ENCODE measurements around the gene FUCA2. TPM values are rescaled to one million over a fixed set of nuclear protein-coding genes. Genes with fewer than 3 reads are reported as not detected.

The FUCA2 gene
- total and polyA plus RNA-seq, 2 donors from 2014 or later, result 68.6 to 73.4 TPM

- Histone ChIP-seq H3K27ac (ENCODE audit: low read depth in 2 of 2, low read length in 2 of 2) (no peak overlapping the region), H3K9me3 (ENCODE audit: control insufficient read depth in 2 of 3, insufficient read depth in 1 of 3, low read length in 3 of 3) (no peaks in the 10 kb centered on the region), H3K36me3 (ENCODE audit: control insufficient read depth in 2 of 3, insufficient read depth in 3 of 3, low read length in 3 of 3) (peaks cover 0 to 17% (median 8%) of the 10 kb centered on the region in 3 donors), H3K27me3 (ENCODE audit: control insufficient read depth, insufficient read depth, low read length) (no peaks in the 10 kb centered on the region), H3K4me1 (ENCODE audit: control insufficient read depth in 2 of 3, insufficient read depth in 2 of 3, low read depth in 1 of 3, low read length in 3 of 3) (peaks cover 0 to 3% (median 0%) of the 10 kb centered on the region in 3 donors), H3K4me3 (ENCODE audit: low read length in 3 of 3) (no peak overlapping the region), H3K9ac (ENCODE audit: low read length in 3 of 3) (no peak overlapping the region)
- intact Hi-C loops (cut with DNase I), result no loop called here
- no peak for TF ChIP-seq CTCF (IDR thresholded peaks at IDR 0.05; ENCODE audit: borderline replicate concordance, extremely low read depth, insufficient read depth)
- FAIRE-seq, result no peak
- no peak for DNase-seq
Measured at GRCh38 chr6:143506199-143506598, 5.3 kb downstream of the FUCA2 start.

GRCh38 chr6:143505537-143505936 is 6.0 kb downstream of the FUCA2 start:
- Histone ChIP-seq H3K9me3 (ENCODE audit: control insufficient read depth in 2 of 3, insufficient read depth in 1 of 3, low read length in 3 of 3) (no peaks in the 10 kb centered on the region), H3K36me3 (ENCODE audit: control insufficient read depth in 2 of 3, insufficient read depth in 3 of 3, low read length in 3 of 3) (peaks cover 0 to 17% (median 8%) of the 10 kb centered on the region in 3 donors), H3K4me3 (ENCODE audit: low read length in 3 of 3) (no peak overlapping the region), H3K9ac (ENCODE audit: low read length in 3 of 3) (no peak overlapping the region), H3K27me3 (ENCODE audit: control insufficient read depth, insufficient read depth, low read length) (no peaks in the 10 kb centered on the region), H3K27ac (ENCODE audit: low read depth in 2 of 2, low read length in 2 of 2) (no peak overlapping the region), H3K4me1 (ENCODE audit: control insufficient read depth in 2 of 3, insufficient read depth in 2 of 3, low read depth in 1 of 3, low read length in 3 of 3) (no peaks in the 10 kb centered on the region)
- FAIRE-seq (no peak), DNase-seq (no peak)
- intact Hi-C loops (cut with DNase I), result no loop called here
- TF ChIP-seq CTCF (IDR thresholded peaks at IDR 0.05; ENCODE audit: borderline replicate concordance, extremely low read depth, insufficient read depth), result no peak

- no peaks in the 10 kb centered on the region for H3K4me1 ChIP-seq (ENCODE audit: control insufficient read depth in 2 of 3, insufficient read depth in 2 of 3, low read depth in 1 of 3, low read length in 3 of 3)
- intact Hi-C loops (cut with DNase I), result no loop called here
- DNase-seq (no peak), FAIRE-seq (no peak)
- no peaks in the 10 kb centered on the region for H3K9me3 ChIP-seq (ENCODE audit: control insufficient read depth in 2 of 3, insufficient read depth in 1 of 3, low read length in 3 of 3)
- TF ChIP-seq CTCF (IDR thresholded peaks at IDR 0.05; ENCODE audit: borderline replicate concordance, extremely low read depth, insufficient read depth), result no peak
- no peak overlapping the region for H3K4me3 ChIP-seq (ENCODE audit: low read length in 3 of 3)
- peaks cover 0 to 17% (median 11%) of the 10 kb centered on the region in 3 donors for H3K36me3 ChIP-seq (ENCODE audit: control insufficient read depth in 2 of 3, insufficient read depth in 3 of 3, low read length in 3 of 3)
- H3K9ac ChIP-seq (ENCODE audit: low read length in 3 of 3), result no peak overlapping the region
- H3K27me3 ChIP-seq (ENCODE audit: control insufficient read depth, insufficient read depth, low read length), result no peaks in the 10 kb centered on the region
- H3K27ac ChIP-seq (ENCODE audit: low read depth in 2 of 2, low read length in 2 of 2), result no peak overlapping the region
Measured at GRCh38 chr6:143505111-143505510, 6.4 kb downstream of the FUCA2 start.

- intact Hi-C loops (cut with DNase I), result no loop called here
- TF ChIP-seq CTCF (IDR thresholded peaks at IDR 0.05; ENCODE audit: borderline replicate concordance, extremely low read depth, insufficient read depth), result no peak
Measured at GRCh38 chr6:143504369-143504768, 7.2 kb downstream of the FUCA2 start.

More at GRCh38 chr6:143504369-143504768, 7.2 kb downstream of the FUCA2 start:
- Histone ChIP-seq H3K27me3 (ENCODE audit: control insufficient read depth, insufficient read depth, low read length) (no peaks in the 10 kb centered on the region), H3K36me3 (ENCODE audit: control insufficient read depth in 2 of 3, insufficient read depth in 3 of 3, low read length in 3 of 3) (peaks cover 0 to 17% (median 15%) of the 10 kb centered on the region in 3 donors), H3K9ac (ENCODE audit: low read length in 3 of 3) (no peak overlapping the region), H3K27ac (ENCODE audit: low read depth in 2 of 2, low read length in 2 of 2) (no peak overlapping the region), H3K9me3 (ENCODE audit: control insufficient read depth in 2 of 3, insufficient read depth in 1 of 3, low read length in 3 of 3) (no peaks in the 10 kb centered on the region), H3K4me1 (ENCODE audit: control insufficient read depth in 2 of 3, insufficient read depth in 2 of 3, low read depth in 1 of 3, low read length in 3 of 3) (no peaks in the 10 kb centered on the region), H3K4me3 (ENCODE audit: low read length in 3 of 3) (no peak overlapping the region)
- DNase-seq (no peak), FAIRE-seq (no peak)
